DMS153 treated with DMSO at 0.1 percent for 48 hours (cell line): ENCODE data around the gene ADRB1.
A peak's percentile ranks its signal among the peaks of the same experiment; 100 is the strongest.

ENCODE experiments used
- DNase-seq: peaks from one replicate; lab custom pipeline; 2025; ENCODE audit not compliant: unreplicated experiment; lab: John Stamatoyannopoulos, UW

Gene ADRB1

DNA sequence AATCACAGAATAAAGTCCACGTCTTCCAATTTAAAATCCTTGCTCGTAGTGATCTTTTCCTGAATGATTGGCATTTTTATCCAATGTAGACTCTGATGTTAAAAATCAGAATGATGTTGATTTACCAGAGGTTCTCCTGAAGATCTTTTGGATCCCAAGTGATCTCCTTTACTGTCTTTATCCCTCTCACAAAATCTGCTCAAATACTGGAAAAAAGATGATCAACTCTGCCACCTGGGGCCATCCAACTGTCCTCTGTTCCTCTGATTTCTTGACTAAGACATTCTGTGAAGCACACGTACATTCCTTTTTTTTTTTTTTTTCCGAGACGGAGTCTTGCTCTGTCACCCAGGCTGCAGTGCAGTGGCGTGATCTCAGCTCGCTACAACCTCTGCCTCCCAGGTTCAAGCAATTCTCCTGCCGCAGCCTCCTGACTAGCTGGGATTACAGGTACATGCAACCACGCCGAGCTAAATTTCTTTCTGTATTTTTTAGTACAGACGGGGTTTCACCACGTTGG is 18.0 kb upstream of the ADRB1 start:
- DNase-seq: no peak

GRCh38 chr10:114026189-114027040 is 17.3 kb upstream of the ADRB1 start:
- peak; percentile 16 for DNase-seq

- DNase-seq: no peak
These were observed 16.6 kb upstream of the ADRB1 start for GRCh38 chr10:114027041-114027394.

DNA sequence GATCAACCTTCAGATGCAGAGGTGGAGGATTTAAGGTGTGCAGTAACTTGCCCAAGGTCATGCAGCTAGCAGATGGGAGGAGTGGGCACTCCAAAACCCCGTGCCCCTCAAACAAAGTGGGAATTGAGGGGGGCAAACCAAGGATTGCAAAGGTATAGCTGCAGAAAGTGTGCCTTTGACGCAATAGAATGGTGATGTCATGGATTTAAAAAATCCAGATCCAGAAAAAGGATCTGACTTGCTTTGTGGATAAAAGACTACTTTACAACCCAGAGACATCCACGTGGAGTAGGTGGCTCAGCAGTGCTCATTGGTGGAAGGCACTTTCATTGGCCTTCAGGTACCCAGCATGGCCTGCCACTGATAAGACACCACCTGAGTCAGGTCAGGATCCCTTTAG is 15.7 kb upstream of the ADRB1 start:
- no peak for DNase-seq

GRCh38 chr10:114028425-114028824 is 15.2 kb upstream of the ADRB1 start:
- no peak for DNase-seq

GRCh38 chr10:114029655-114030054 is 14.0 kb upstream of the ADRB1 start:
- no peak for DNase-seq

GRCh38 chr10:114030140-114030539 is 13.5 kb upstream of the ADRB1 start:
- no peak for DNase-seq

- no peak for DNase-seq
These were observed 12.3 kb upstream of the ADRB1 start for GRCh38 chr10:114031073-114031972.

- DNase-seq: no peak
These were observed 10.1 kb upstream of the ADRB1 start for GRCh38 chr10:114033566-114033965.

DNA sequence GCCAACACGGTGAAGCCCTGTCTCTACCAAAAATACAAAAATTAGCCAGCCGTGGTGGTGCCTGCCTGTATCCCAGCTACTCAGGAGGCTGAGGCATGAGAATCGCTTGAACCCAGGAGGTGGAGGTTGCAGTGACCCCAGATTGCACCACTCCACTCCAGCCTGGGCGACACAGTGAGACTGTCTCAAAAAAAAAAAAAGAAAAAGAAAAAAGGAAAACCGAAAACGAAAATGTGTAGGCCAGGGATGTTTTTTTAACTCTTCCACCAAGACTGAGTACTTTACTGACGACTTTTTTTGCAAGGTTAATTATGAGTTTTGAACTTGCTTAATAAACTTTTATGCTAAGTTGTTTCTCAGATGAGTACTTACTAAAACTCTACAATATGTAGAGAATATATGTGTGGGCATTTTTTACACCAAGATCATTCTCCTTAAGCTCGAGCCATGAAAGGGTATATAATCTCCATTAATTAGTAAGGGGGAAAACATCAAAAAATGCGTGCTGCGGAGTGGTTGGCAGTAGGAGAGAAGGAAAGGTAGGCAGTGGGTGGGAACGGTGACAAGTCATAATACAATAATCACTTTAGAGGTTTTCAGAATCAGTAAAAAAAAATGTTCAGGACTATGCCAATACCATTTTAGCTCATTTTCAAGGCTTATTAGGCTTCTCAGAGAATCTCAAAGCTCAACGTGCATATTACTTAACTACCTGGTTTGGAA is 8.6 kb upstream of the ADRB1 start:
- no peak for DNase-seq

DNA sequence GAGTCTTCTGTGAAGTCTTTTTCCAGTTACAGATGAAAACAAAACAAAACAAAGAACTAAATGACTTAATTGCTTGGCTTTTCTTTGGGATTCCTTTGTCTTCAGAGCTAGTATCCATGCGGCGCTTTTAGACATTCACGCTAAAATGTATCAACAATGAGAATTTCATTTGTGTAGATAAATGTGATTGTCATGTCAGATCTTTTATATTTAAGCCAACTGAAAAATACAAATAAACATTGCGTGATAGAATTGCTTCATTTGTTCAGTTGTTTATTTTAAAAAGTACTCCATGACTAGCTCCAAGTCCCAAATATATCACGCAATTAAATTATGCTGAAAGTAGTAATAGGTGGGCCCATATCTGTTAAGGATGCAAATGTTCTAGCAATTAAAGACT is 7.9 kb upstream of the ADRB1 start:
- no peak for DNase-seq

- no peak for DNase-seq
These were observed 4.8 kb upstream of the ADRB1 start for GRCh38 chr10:114038819-114039218.

- DNase-seq: no peak
These were observed 2.5 kb upstream of the ADRB1 start for GRCh38 chr10:114041166-114041565.

GRCh38 chr10:114042895-114043531 is 653 bp upstream of the ADRB1 start:
- peak; percentile 18 for DNase-seq

GRCh38 chr10:114044247-114045135 is 825 bp downstream of the ADRB1 start:
- DNase-seq: no peak

DNA sequence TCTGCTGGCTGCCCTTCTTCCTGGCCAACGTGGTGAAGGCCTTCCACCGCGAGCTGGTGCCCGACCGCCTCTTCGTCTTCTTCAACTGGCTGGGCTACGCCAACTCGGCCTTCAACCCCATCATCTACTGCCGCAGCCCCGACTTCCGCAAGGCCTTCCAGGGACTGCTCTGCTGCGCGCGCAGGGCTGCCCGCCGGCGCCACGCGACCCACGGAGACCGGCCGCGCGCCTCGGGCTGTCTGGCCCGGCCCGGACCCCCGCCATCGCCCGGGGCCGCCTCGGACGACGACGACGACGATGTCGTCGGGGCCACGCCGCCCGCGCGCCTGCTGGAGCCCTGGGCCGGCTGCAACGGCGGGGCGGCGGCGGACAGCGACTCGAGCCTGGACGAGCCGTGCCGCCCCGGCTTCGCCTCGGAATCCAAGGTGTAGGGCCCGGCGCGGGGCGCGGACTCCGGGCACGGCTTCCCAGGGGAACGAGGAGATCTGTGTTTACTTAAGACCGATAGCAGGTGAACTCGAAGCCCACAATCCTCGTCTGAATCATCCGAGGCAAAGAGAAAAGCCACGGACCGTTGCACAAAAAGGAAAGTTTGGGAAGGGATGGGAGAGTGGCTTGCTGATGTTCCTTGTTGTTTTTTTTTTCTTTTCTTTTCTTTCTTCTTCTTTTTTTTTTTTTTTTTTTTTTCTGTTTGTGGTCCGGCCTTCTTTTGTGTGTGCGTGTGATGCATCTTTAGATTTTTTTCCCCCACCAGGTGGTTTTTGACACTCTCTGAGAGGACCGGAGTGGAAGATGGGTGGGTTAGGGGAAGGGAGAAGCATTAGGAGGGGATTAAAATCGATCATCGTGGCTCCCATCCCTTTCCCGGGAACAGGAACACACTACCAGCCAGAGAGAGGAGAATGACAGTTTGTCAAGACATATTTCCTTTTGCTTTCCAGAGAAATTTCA is 1.7 kb downstream of the ADRB1 start:
- DNase-seq: peak; percentile 42

- no peak for DNase-seq
These were observed 2.4 kb downstream of the ADRB1 start for GRCh38 chr10:114046087-114046458.

DNA sequence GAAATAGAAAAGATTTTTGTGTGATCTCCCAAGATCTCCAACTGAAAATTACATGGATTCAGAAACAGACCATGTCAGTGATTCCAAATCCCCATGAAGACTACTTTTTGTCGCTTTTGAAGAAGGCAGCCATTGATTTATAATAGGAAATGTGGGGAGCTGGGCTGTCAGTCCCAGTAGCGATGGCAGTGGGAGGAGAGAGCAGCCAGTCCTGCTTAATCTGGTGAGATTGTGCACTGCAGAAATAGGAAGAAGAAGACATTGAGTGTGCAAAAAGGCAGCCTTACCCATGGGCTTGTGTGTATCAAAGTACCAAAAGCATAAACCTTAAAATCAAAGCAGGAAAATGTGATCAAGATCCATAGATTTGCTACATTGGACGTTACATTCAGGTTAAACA is 4.8 kb downstream of the ADRB1 start:
- no peak for DNase-seq

GRCh38 chr10:114051714-114052113 is 8.0 kb downstream of the ADRB1 start:
- DNase-seq: no peak
